AG04449 (cell line): ENCODE measurements around the gene HLA-E.

Source experiments
- CTCF ChIA-PET: fragments of 350-600 bp; formaldehyde crosslinking; extraction: SDS; loops from one replicate; lab custom pipeline; 2021; ENCODE audit warnings: antibody characterized with exemption; lab: Yijun Ruan, JAX
- POLR2A ChIA-PET: fragments of 400-600, 350-600 bp; formaldehyde crosslinking; extraction: SDS; loops from one replicate; lab custom pipeline; 2020; ENCODE audit warnings: antibody characterized with exemption, inconsistent platforms; lab: Yijun Ruan, JAX
- DNase-seq: peaks from one replicate; pipeline ENCODE4 v3.0.0-alpha.2; 2010; ENCODE audit warnings: low read depth, low spot score
- H3K4me3 ChIP-seq: 2 replicates; pipeline ENCODE4 v1.5.1; 2011; ENCODE audit warnings: low read depth, mild to moderate bottlenecking, control low read depth, low read length
- CTCF ChIP-seq: IDR thresholded peaks from one replicate; pipeline ENCODE4 v1.5.1; 2011; ENCODE audit warnings: mild to moderate bottlenecking, moderate library complexity, low read length, control low read depth, inconsistent platforms; ENCODE audit not compliant: insufficient read depth; ENCODE audit errors: missing control alignments

HLA-E gene

GRCh38 chr6:30542915-30543314 lies 53.6 kb downstream of the HLA-E start:
- ChIA-PET POLR2A (interaction anchor here (0.6 kb wide), 1 partner anchor 71 kb away, joined by 3 read pairs; no protein-coding TSS in a partner anchor), CTCF (interaction anchor here (0.7 to 23.8 kb wide), 21 partner anchors 11 to 544 kb away, joined by 3 to 788 read pairs (median 6); partner anchors contain the start of genes DHX16, GNL1 and PRR3)
- no peak for TF ChIP-seq CTCF
- no peak overlapping the region for H3K4me3 ChIP-seq
- DNase-seq = no peak
